ENCODE data around the gene KRTAP5-4.
"Not testable (repeated sequence)": the region's sequence is repeated elsewhere in the genome, so short reads cannot be mapped to it uniquely, and the experiment has no call there.

The KRTAP5-4 gene

GRCh38 chr11:1589996-1590395 is 31.9 kb downstream of the KRTAP5-4 start:
- Histone ChIP-seq H3K27me3 (ENCODE audit: control insufficient read depth in 1 of 2, insufficient read depth in 2 of 2, low read length in 2 of 2) (no peaks in the 10 kb centered on the region), H3K36me3 (ENCODE audit: insufficient read depth, low read length) (no peaks in the 10 kb centered on the region), H3K4me1 (ENCODE audit: insufficient read depth, low read length) (no peaks in the 10 kb centered on the region), H3K9ac (ENCODE audit: low read length) (no peak overlapping the region), H3K9me3 (ENCODE audit: low read length) (no peaks in the 10 kb centered on the region), H3K27ac (ENCODE audit: low read depth, low read length) (no peak overlapping the region), H3K4me3 (ENCODE audit: low read depth in 1 of 2, low read length in 2 of 2) (no peak overlapping the region)

- not testable (repeated sequence) for H3K27ac ChIP-seq (ENCODE audit: low read depth, low read length); H3K27me3 ChIP-seq (ENCODE audit: control insufficient read depth in 1 of 2, insufficient read depth in 2 of 2, low read length in 2 of 2); H3K4me1 ChIP-seq (ENCODE audit: insufficient read depth, low read length)
Observed at GRCh38 chr11:1589191-1589963, 32.6 kb downstream of the KRTAP5-4 start.

GRCh38 chr11:1586699-1587098 is 35.2 kb downstream of the KRTAP5-4 start:
- no peaks in the 10 kb centered on the region for H3K27me3 ChIP-seq (ENCODE audit: control insufficient read depth in 1 of 2, insufficient read depth in 2 of 2, low read length in 2 of 2)
- no peaks in the 10 kb centered on the region for H3K36me3 ChIP-seq (ENCODE audit: insufficient read depth, low read length)
- H3K4me3 ChIP-seq (ENCODE audit: low read depth in 1 of 2, low read length in 2 of 2), result no peak overlapping the region
- H3K9ac ChIP-seq (ENCODE audit: low read length), result no peak overlapping the region
- no peaks in the 10 kb centered on the region for H3K4me1 ChIP-seq (ENCODE audit: insufficient read depth, low read length)
- no peaks in the 10 kb centered on the region for H3K9me3 ChIP-seq (ENCODE audit: low read length)
- no peak overlapping the region for H3K27ac ChIP-seq (ENCODE audit: low read depth, low read length)

More at GRCh38 chr11:1589191-1589963, 32.6 kb downstream of the KRTAP5-4 start:
- H3K4me3 ChIP-seq (ENCODE audit: low read depth in 1 of 2, low read length in 2 of 2); H3K9ac ChIP-seq (ENCODE audit: low read length); H3K36me3 ChIP-seq (ENCODE audit: insufficient read depth, low read length); H3K9me3 ChIP-seq (ENCODE audit: low read length): not testable (repeated sequence)

- not testable (repeated sequence) for H3K4me1 ChIP-seq (ENCODE audit: insufficient read depth, low read length)
Observed at GRCh38 chr11:1584661-1585370, 37.1 kb downstream of the KRTAP5-4 start, which contains the start of gene KRTAP5-1. TSS of gene KRTAP5-1 (minus strand) at chr11:1585283. CDS start at chr11:1585249, 34 bp downstream.

GRCh38 chr11:1582909-1583308 is 39.0 kb downstream of the KRTAP5-4 start:
- H3K27me3 ChIP-seq (ENCODE audit: control insufficient read depth in 1 of 2, insufficient read depth in 2 of 2, low read length in 2 of 2); H3K4me1 ChIP-seq (ENCODE audit: insufficient read depth, low read length); H3K36me3 ChIP-seq (ENCODE audit: insufficient read depth, low read length); H3K9me3 ChIP-seq (ENCODE audit: low read length); H3K4me3 ChIP-seq (ENCODE audit: low read depth in 1 of 2, low read length in 2 of 2); H3K9ac ChIP-seq (ENCODE audit: low read length); H3K27ac ChIP-seq (ENCODE audit: low read depth, low read length): not testable (repeated sequence)

More at GRCh38 chr11:1584661-1585370, 37.1 kb downstream of the KRTAP5-4 start, which contains the start of gene KRTAP5-1:
- not testable (repeated sequence) for H3K36me3 ChIP-seq (ENCODE audit: insufficient read depth, low read length); H3K4me3 ChIP-seq (ENCODE audit: low read depth in 1 of 2, low read length in 2 of 2); H3K27me3 ChIP-seq (ENCODE audit: control insufficient read depth in 1 of 2, insufficient read depth in 2 of 2, low read length in 2 of 2); H3K27ac ChIP-seq (ENCODE audit: low read depth, low read length); H3K9ac ChIP-seq (ENCODE audit: low read length); H3K9me3 ChIP-seq (ENCODE audit: low read length)

GRCh38 chr11:1581976-1582375 is 40.0 kb downstream of the KRTAP5-4 start:
- H3K36me3 ChIP-seq (ENCODE audit: insufficient read depth, low read length), result no peaks in the 10 kb centered on the region
- no peak overlapping the region for H3K4me3 ChIP-seq (ENCODE audit: low read depth in 1 of 2, low read length in 2 of 2)
- H3K9ac ChIP-seq (ENCODE audit: low read length), result no peak overlapping the region
- H3K27ac ChIP-seq (ENCODE audit: low read depth, low read length), result no peak overlapping the region
- no peaks in the 10 kb centered on the region for H3K4me1 ChIP-seq (ENCODE audit: insufficient read depth, low read length)
- no peaks in the 10 kb centered on the region for H3K27me3 ChIP-seq (ENCODE audit: control insufficient read depth in 1 of 2, insufficient read depth in 2 of 2, low read length in 2 of 2)
- H3K9me3 ChIP-seq (ENCODE audit: low read length), result no peaks in the 10 kb centered on the region

GRCh38 chr11:1576825-1577224 is 45.1 kb downstream of the KRTAP5-4 start:
- Histone ChIP-seq H3K27ac (ENCODE audit: low read depth, low read length) (no peak overlapping the region), H3K4me1 (ENCODE audit: insufficient read depth, low read length) (peaks cover 10% of the 10 kb centered on the region), H3K9ac (ENCODE audit: low read length) (no peak overlapping the region), H3K9me3 (ENCODE audit: low read length) (no peaks in the 10 kb centered on the region), H3K27me3 (ENCODE audit: control insufficient read depth in 1 of 2, insufficient read depth in 2 of 2, low read length in 2 of 2) (no peaks in the 10 kb centered on the region), H3K4me3 (ENCODE audit: low read depth in 1 of 2, low read length in 2 of 2) (no peak overlapping the region), H3K36me3 (ENCODE audit: insufficient read depth, low read length) (no peaks in the 10 kb centered on the region)

GRCh38 chr11:1575756-1576155 is 46.2 kb downstream of the KRTAP5-4 start:
- not testable (repeated sequence) for H3K36me3 ChIP-seq (ENCODE audit: insufficient read depth, low read length); H3K27me3 ChIP-seq (ENCODE audit: control insufficient read depth in 1 of 2, insufficient read depth in 2 of 2, low read length in 2 of 2); H3K9me3 ChIP-seq (ENCODE audit: low read length); H3K4me3 ChIP-seq (ENCODE audit: low read depth in 1 of 2, low read length in 2 of 2); H3K27ac ChIP-seq (ENCODE audit: low read depth, low read length); H3K9ac ChIP-seq (ENCODE audit: low read length)
- peaks cover 14% of the 10 kb centered on the region for H3K4me1 ChIP-seq (ENCODE audit: insufficient read depth, low read length)

- Histone ChIP-seq H3K4me3 (ENCODE audit: low read depth in 1 of 2, low read length in 2 of 2) (no peak overlapping the region), H3K9me3 (ENCODE audit: low read length) (no peaks in the 10 kb centered on the region), H3K4me1 (ENCODE audit: insufficient read depth, low read length) (peaks cover 21% of the 10 kb centered on the region), H3K27me3 (ENCODE audit: control insufficient read depth in 1 of 2, insufficient read depth in 2 of 2, low read length in 2 of 2) (no peaks in the 10 kb centered on the region), H3K36me3 (ENCODE audit: insufficient read depth, low read length) (no peaks in the 10 kb centered on the region), H3K27ac (ENCODE audit: low read depth, low read length) (no peak overlapping the region), H3K9ac (ENCODE audit: low read length) (no peak overlapping the region)
Observed at GRCh38 chr11:1574933-1575242, 47.0 kb downstream of the KRTAP5-4 start.

GRCh38 chr11:1574238-1574932 is 47.6 kb downstream of the KRTAP5-4 start:
- Histone ChIP-seq H3K27ac (ENCODE audit: low read depth, low read length) (peak overlapping the region; percentile 1), H3K9me3 (ENCODE audit: low read length) (no peaks in the 10 kb centered on the region), H3K4me1 (ENCODE audit: insufficient read depth, low read length) (peaks cover 21% of the 10 kb centered on the region), H3K9ac (ENCODE audit: low read length) (peak overlapping the region; percentile 21), H3K36me3 (ENCODE audit: insufficient read depth, low read length) (no peaks in the 10 kb centered on the region), H3K4me3 (ENCODE audit: low read depth in 1 of 2, low read length in 2 of 2) (peak overlapping the region in 1 of 2 donors; percentile 44), H3K27me3 (ENCODE audit: control insufficient read depth in 1 of 2, insufficient read depth in 2 of 2, low read length in 2 of 2) (no peaks in the 10 kb centered on the region)

GRCh38 chr11:1573903-1574237 is 48.1 kb downstream of the KRTAP5-4 start:
- H3K9ac ChIP-seq (ENCODE audit: low read length), result peak overlapping the region; percentile 21
- no peak overlapping the region for H3K4me3 ChIP-seq (ENCODE audit: low read depth in 1 of 2, low read length in 2 of 2)
- H3K27me3 ChIP-seq (ENCODE audit: control insufficient read depth in 1 of 2, insufficient read depth in 2 of 2, low read length in 2 of 2), result no peaks in the 10 kb centered on the region

More at GRCh38 chr11:1573903-1574237, 48.1 kb downstream of the KRTAP5-4 start:
- H3K9me3 ChIP-seq (ENCODE audit: low read length), result no peaks in the 10 kb centered on the region
- H3K4me1 ChIP-seq (ENCODE audit: insufficient read depth, low read length), result peaks cover 21% of the 10 kb centered on the region
- H3K27ac ChIP-seq (ENCODE audit: low read depth, low read length), result peak overlapping the region; percentile 1
- H3K36me3 ChIP-seq (ENCODE audit: insufficient read depth, low read length), result no peaks in the 10 kb centered on the region

Data from muscle layer of colon (tissue), 2 donors.